HUES48 (cell line): ENCODE measurements around the gene CCDC47.

ENCODE experiments used
- H3K27ac ChIP-seq: one replicate; pipeline ENCODE4 v1.7.0; 2013; ENCODE audit warnings: low read depth, low read length, inconsistent platforms
- H3K27me3 ChIP-seq: 2 replicates; pipeline ENCODE4 v1.6.1; 2013; ENCODE audit warnings: mild to moderate bottlenecking, low read length; ENCODE audit not compliant: control insufficient read depth, insufficient read depth
- H3K36me3 ChIP-seq: 2 replicates; pipeline ENCODE4 v1.6.1; 2013; ENCODE audit warnings: low read length; ENCODE audit not compliant: control insufficient read depth, insufficient read depth
- H3K4me1 ChIP-seq: 2 replicates; pipeline ENCODE4 v1.6.1; 2013; ENCODE audit warnings: mild to moderate bottlenecking, low read length; ENCODE audit not compliant: control insufficient read depth, insufficient read depth
- H3K4me3 ChIP-seq: 2 replicates; pipeline ENCODE4 v1.5.1; 2013; ENCODE audit warnings: mild to moderate bottlenecking, low read depth, low read length
- H3K9ac ChIP-seq: 2 replicates; pipeline ENCODE4 v1.6.1; 2013; ENCODE audit warnings: mild to moderate bottlenecking, low read depth, low read length, moderate library complexity
- H3K9me3 ChIP-seq: 2 replicates; pipeline ENCODE4 v1.6.1; 2013; ENCODE audit warnings: low read length; ENCODE audit not compliant: control insufficient read depth, insufficient read depth

Gene CCDC47

GRCh38 chr17:63760771-63761539, 12.4 kb downstream of the CCDC47 start:
- H3K9ac ChIP-seq = no peak overlapping the region
- H3K36me3 ChIP-seq = peaks cover 92% of the 10 kb centered on the region
- H3K4me1 ChIP-seq = no peaks in the 10 kb centered on the region
- H3K9me3 ChIP-seq = no peaks in the 10 kb centered on the region
- H3K27me3 ChIP-seq = no peaks in the 10 kb centered on the region
- H3K4me3 ChIP-seq = no peak overlapping the region
- no peak overlapping the region for H3K27ac ChIP-seq

GRCh38 chr17:63758428-63758827, 15.0 kb downstream of the CCDC47 start:
- no peaks in the 10 kb centered on the region for H3K4me1 ChIP-seq
- H3K36me3 ChIP-seq = peaks cover 92% of the 10 kb centered on the region

GRCh38 chr17:63754046-63754445, 19.4 kb downstream of the CCDC47 start:
- H3K9ac ChIP-seq = no peak overlapping the region
- H3K9me3 ChIP-seq = no peaks in the 10 kb centered on the region
- H3K27me3 ChIP-seq = no peaks in the 10 kb centered on the region
- no peak overlapping the region for H3K4me3 ChIP-seq
- H3K36me3 ChIP-seq = peaks cover 92% of the 10 kb centered on the region
- no peaks in the 10 kb centered on the region for H3K4me1 ChIP-seq
- no peak overlapping the region for H3K27ac ChIP-seq

More at GRCh38 chr17:63758428-63758827, 15.0 kb downstream of the CCDC47 start:
- Histone ChIP-seq H3K27me3 (no peaks in the 10 kb centered on the region), H3K9ac (no peak overlapping the region), H3K9me3 (no peaks in the 10 kb centered on the region), H3K4me3 (no peak overlapping the region), H3K27ac (no peak overlapping the region)

GRCh38 chr17:63753215-63753614, 20.2 kb downstream of the CCDC47 start:
- H3K4me3 ChIP-seq = no peak overlapping the region
- H3K36me3 ChIP-seq = peaks cover 88% of the 10 kb centered on the region
- no peaks in the 10 kb centered on the region for H3K9me3 ChIP-seq
- no peaks in the 10 kb centered on the region for H3K27me3 ChIP-seq
- no peak overlapping the region for H3K27ac ChIP-seq
- no peak overlapping the region for H3K9ac ChIP-seq
- H3K4me1 ChIP-seq = no peaks in the 10 kb centered on the region

- Histone ChIP-seq H3K27me3 (no peaks in the 10 kb centered on the region), H3K27ac (no peak overlapping the region), H3K9me3 (no peaks in the 10 kb centered on the region), H3K9ac (no peak overlapping the region), H3K4me3 (no peak overlapping the region), H3K4me1 (no peaks in the 10 kb centered on the region), H3K36me3 (peaks cover 87% of the 10 kb centered on the region)
Measured at GRCh38 chr17:63752707-63753106, 20.7 kb downstream of the CCDC47 start.

- Histone ChIP-seq H3K9ac (no peak overlapping the region), H3K36me3 (peaks cover 87% of the 10 kb centered on the region), H3K27ac (no peak overlapping the region), H3K27me3 (no peaks in the 10 kb centered on the region), H3K4me1 (no peaks in the 10 kb centered on the region), H3K4me3 (no peak overlapping the region), H3K9me3 (no peaks in the 10 kb centered on the region)
Measured at GRCh38 chr17:63751806-63752205, 21.6 kb downstream of the CCDC47 start.

- peak within 1 kb of the TSS; percentile 93 for H3K4me3 ChIP-seq
- H3K27ac ChIP-seq = peak within 1 kb of the TSS; percentile 97
- H3K27me3 ChIP-seq = no peaks in the 10 kb centered on the region
- peaks cover 11% of the 10 kb centered on the region; the same call in 1 of the 2 replicates for H3K4me1 ChIP-seq
- peak within 1 kb of the TSS; percentile 87 for H3K9ac ChIP-seq
- H3K36me3 ChIP-seq = peaks cover 13% of the 10 kb centered on the region
- H3K9me3 ChIP-seq = no peaks in the 10 kb centered on the region
Measured at GRCh38 chr17:63741408-63742173, 31.8 kb downstream of the CCDC47 start, which contains the start of gene STRADA. TSS of gene STRADA (minus strand) at chr17:63741799. CDS start at chr17:63728369, 13,430 bp downstream.

- Histone ChIP-seq H3K9ac (peak overlapping the region; percentile 87), H3K4me1 (peaks cover 11% of the 10 kb centered on the region; the same call in 1 of the 2 replicates), H3K27ac (peak overlapping the region; percentile 97), H3K9me3 (no peaks in the 10 kb centered on the region), H3K36me3 (peaks cover 8% of the 10 kb centered on the region), H3K27me3 (no peaks in the 10 kb centered on the region), H3K4me3 (peak overlapping the region; percentile 93)
Measured at GRCh38 chr17:63741143-63741407, 32.3 kb downstream of the CCDC47 start.

- Histone ChIP-seq H3K9me3 (no peaks in the 10 kb centered on the region), H3K27me3 (no peaks in the 10 kb centered on the region), H3K4me3 (peak overlapping the region; percentile 93), H3K27ac (peak overlapping the region; percentile 97), H3K4me1 (peaks cover 11% of the 10 kb centered on the region; the same call in 1 of the 2 replicates), H3K9ac (peak overlapping the region; percentile 87), H3K36me3 (peaks cover 3% of the 10 kb centered on the region)
Measured at GRCh38 chr17:63740464-63741142, 32.8 kb downstream of the CCDC47 start.

- H3K9ac ChIP-seq = no peak overlapping the region
- H3K27ac ChIP-seq = no peak overlapping the region
- H3K36me3 ChIP-seq = peaks cover 5% of the 10 kb centered on the region; the same call in 1 of the 2 replicates
- no peaks in the 10 kb centered on the region for H3K9me3 ChIP-seq
- peaks cover 7% of the 10 kb centered on the region; the same call in 1 of the 2 replicates for H3K4me1 ChIP-seq
- no peaks in the 10 kb centered on the region for H3K27me3 ChIP-seq
- H3K4me3 ChIP-seq = no peak overlapping the region
Measured at GRCh38 chr17:63735691-63736090, 37.7 kb downstream of the CCDC47 start.
